A549 (cell line): ENCODE measurements around the gene CEBPB. TPM values are rescaled to one million over a fixed set of nuclear protein-coding genes. Genes with fewer than 3 reads are reported as not detected.

ENCODE experiments used
- ATAC-seq, 2 experiments: fragments of 200-7000 bp in 1 of 2; fragments of >200 bp in 1 of 2; cut with Nextera tagmentation in 1 of 2; cut with Tn5 transposase in 1 of 2; 3 replicates each; pipeline versions ENCODE4 v1.8.0 to v1.9.1; 2018 to 2020; ENCODE audit warnings: mild to moderate bottlenecking in 1 of 2, moderate library complexity in 1 of 2
- CTCF ChIA-PET: fragments of 300-600 bp; sonication (Branson Sonifier 250); formaldehyde crosslinking; extraction: SDS; loops from one replicate; lab custom pipeline; 2021; ENCODE audit warnings: antibody characterized with exemption, inconsistent platforms; lab: Yijun Ruan, JAX
- POLR2A ChIA-PET: fragments of 350-600 bp; formaldehyde crosslinking; extraction: SDS; loops from one replicate; lab custom pipeline; 2021; ENCODE audit warnings: antibody characterized with exemption, inconsistent platforms; lab: Yijun Ruan, JAX
- DNase-seq, 2 experiments: peaks; one replicate each; pipeline versions ENCODE4 v3.0.0 to v3.0.0-alpha.2; 2011 to 2016; ENCODE audit warnings: low read depth in 1 of 2, low spot score in 1 of 2
- FAIRE-seq: peaks from 2 replicates; lab custom pipeline; 2011; peaks lifted over from hg19 to GRCh38; lab: Jason Lieb, UNC
- H3K27ac ChIP-seq, 2 experiments: fragments of >200 bp; sonication (Bioruptor Twin); formaldehyde crosslinking; 3 replicates each; pipeline ENCODE4 v1.5.1; 2016 to 2017
- H3K4me1 ChIP-seq: fragments of >200 bp; sonication (Bioruptor Twin); formaldehyde crosslinking; 3 replicates; pipeline ENCODE4 v1.6.1; 2016
- H3K4me2 ChIP-seq: fragments of >200 bp; sonication (Bioruptor Twin); formaldehyde crosslinking; 3 replicates; pipeline ENCODE4 v1.6.1; 2016
- H3K4me3 ChIP-seq: fragments of >200 bp; sonication (Bioruptor Twin); formaldehyde crosslinking; 3 replicates; pipeline ENCODE4 v1.5.1; 2016
- H3K9me3 ChIP-seq: fragments of >200 bp; sonication (Bioruptor Twin); formaldehyde crosslinking; 3 replicates; pipeline ENCODE4 v1.6.1; 2016
- CBX8 ChIP-seq: fragments of 200-600 bp; sonication (generic); IDR thresholded peaks from 2 replicates; pipeline ENCODE4 v1.6.1; 2016
- CEBPB ChIP-seq, 2 experiments: fragments of >200 bp in 1 of 2; sonication (Bioruptor Twin) in 1 of 2; formaldehyde crosslinking in 1 of 2; IDR thresholded peaks; 2 replicates each; pipeline ENCODE4 v1.6.1; 2012 to 2016
- CHD2 ChIP-seq: fragments of 150-350 bp; IDR thresholded peaks from 2 replicates; pipeline ENCODE4 v1.6.1; 2014; ENCODE audit warnings: low read length; ENCODE audit not compliant: partially characterized antibody
- EHMT2 ChIP-seq: fragments of 200-600 bp; sonication (generic); IDR thresholded peaks from 2 replicates; pipeline ENCODE4 v1.6.1; 2016; ENCODE audit warnings: antibody characterized with exemption, low read depth, mild to moderate bottlenecking, moderate library complexity
- ELK1 ChIP-seq: fragments of 150-350 bp; IDR thresholded peaks from 2 replicates; pipeline ENCODE4 v1.6.1; 2014; ENCODE audit warnings: low read depth, mild to moderate bottlenecking, low read length
- EP300 ChIP-seq, 2 experiments: fragments of >200 bp; sonication (Bioruptor Twin); formaldehyde crosslinking; IDR thresholded peaks; 2 replicates in 1 of 2; 3 replicates in 1 of 2; pipeline ENCODE4 v1.6.1; 2016 to 2017
- ESRRA ChIP-seq: fragments of 150-350 bp; IDR thresholded peaks from 2 replicates; pipeline ENCODE4 v1.6.1; 2014; ENCODE audit warnings: mild to moderate bottlenecking, low read length, borderline replicate concordance
- FOSL2 ChIP-seq, 2 experiments: fragments of 450-650 bp in 1 of 2; fragments of >200 bp in 1 of 2; sonication (Bioruptor Twin) in 1 of 2; formaldehyde crosslinking; IDR thresholded peaks; 2 replicates each; pipeline versions ENCODE4 v1.5.0 to v1.6.1; 2016 to 2020; ENCODE audit warnings: mild to moderate bottlenecking in 1 of 2, moderate library complexity in 1 of 2
- HMGXB4 ChIP-seq: fragments of 250-450 bp; sonication (Bioruptor Pico); IDR thresholded peaks from 2 replicates; pipeline ENCODE4 v1.5.0; 2021; ENCODE audit warnings: mild to moderate bottlenecking, moderate library complexity, borderline replicate concordance
- HOXB13 ChIP-seq: fragments of 250-450 bp; sonication (Bioruptor Pico); IDR thresholded peaks from 2 replicates; pipeline ENCODE4 v1.5.0; 2020; ENCODE audit warnings: low read depth, mild to moderate bottlenecking, moderate library complexity
- HOXB5 ChIP-seq: fragments of 250-450 bp; sonication (Bioruptor Pico); IDR thresholded peaks from 2 replicates; pipeline ENCODE4 v1.5.0; 2020; ENCODE audit warnings: mild to moderate bottlenecking, moderate library complexity
- JUN ChIP-seq, 2 experiments: fragments of >200 bp; sonication (Bioruptor Twin); formaldehyde crosslinking; IDR thresholded peaks; 2 replicates in 1 of 2; 3 replicates in 1 of 2; pipeline ENCODE4 v1.6.1; 2016 to 2017
- JUNB ChIP-seq: fragments of >200 bp; sonication (Bioruptor Twin); formaldehyde crosslinking; IDR thresholded peaks from 2 replicates; pipeline ENCODE4 v1.6.1; 2016
- KDM5A ChIP-seq: fragments of 200-600 bp; sonication (generic); IDR thresholded peaks from 2 replicates; pipeline ENCODE4 v1.6.1; 2016; ENCODE audit warnings: antibody characterized with exemption, mild to moderate bottlenecking
- MAX ChIP-seq: IDR thresholded peaks from 2 replicates; pipeline ENCODE4 v1.6.1; 2012
- NR3C1 ChIP-seq: fragments of >200 bp; sonication (Bioruptor Twin); formaldehyde crosslinking; IDR thresholded peaks from 3 replicates; pipeline ENCODE4 v1.6.1; 2017
- PBX3 ChIP-seq: IDR thresholded peaks from 2 replicates; pipeline ENCODE4 v1.6.1; 2012
- RCOR1 ChIP-seq: fragments of 150-350 bp; IDR thresholded peaks from 2 replicates; pipeline ENCODE4 v1.6.1; 2014; ENCODE audit warnings: antibody characterized with exemption, low read length, low read depth
- REST ChIP-seq: fragments of 200-600 bp; sonication (generic); IDR thresholded peaks from 2 replicates; pipeline ENCODE4 v1.6.1; 2016; ENCODE audit warnings: antibody characterized with exemption, mild to moderate bottlenecking, moderate library complexity
- SMC3 ChIP-seq: fragments of >200 bp; sonication (Bioruptor Twin); formaldehyde crosslinking; IDR thresholded peaks from 3 replicates; pipeline ENCODE4 v1.6.1; 2018; ENCODE audit warnings: inconsistent platforms
- USF2 ChIP-seq: fragments of 450-650 bp; IDR thresholded peaks from 2 replicates; pipeline ENCODE4 v1.6.1; 2014; ENCODE audit warnings: antibody characterized with exemption
- ZC3H11A ChIP-seq: fragments of 450-650 bp; IDR thresholded peaks from 2 replicates; pipeline ENCODE4 v1.6.1; 2014; ENCODE audit warnings: antibody characterized with exemption, mild to moderate bottlenecking
- ZFP36 ChIP-seq: fragments of 450-650 bp; IDR thresholded peaks from 2 replicates; pipeline ENCODE4 v1.6.1; 2014; ENCODE audit warnings: borderline replicate concordance; ENCODE audit not compliant: partially characterized antibody
- ZNF302 ChIP-seq: fragments of 250-450 bp; sonication (Bioruptor Pico); IDR thresholded peaks from 2 replicates; pipeline ENCODE4 v1.9.0; 2021; ENCODE audit warnings: inconsistent platforms, mild to moderate bottlenecking, moderate library complexity
- WGBS: methylation state at CpG from one replicate; pipeline ENCODE4 v1.1.6; 2017; ENCODE audit errors: missing lambda C conversion rate; 5-methylcytosine and 5-hydroxymethylcytosine counted together
- polyA plus RNA-seq, 4 experiments: library from polyadenylated mRNA; depleted of rRNA in 3 of 4; stranded (reverse); fragments of >200 nt; fragmentation: RNase III in 1 of 4; extraction: RNeasy Plus Mini Kit Qiagen cat#74134 plus additional on column Dnase treatment in 1 of 4; gene quantifications; 2 replicates in 3 of 4; 3 replicates in 1 of 4; pipeline ENCODE4 v1.2.3, GENCODE V29; 2011 to 2017

CEBPB gene
- polyA plus RNA-seq, 2 of the 4 experiments (the other 2 are of a cell fraction): 45.4 to 74.0 TPM

GRCh38 chr20:50231854-50232253 lies 41.2 kb downstream of the CEBPB start:
- Histone ChIP-seq H3K4me3 (no peak overlapping the region), H3K4me1 (peaks cover 3% of the 10 kb centered on the region), H3K27ac (no peak overlapping the region), H3K4me2 (no peak overlapping the region), H3K9me3 (no peaks in the 10 kb centered on the region)
- no peak for ATAC-seq
- WGBS: 87% methylated on average over 6 of the region's 6 CpGs
- TF ChIP-seq SMC3: no peak
- TF ChIP-seq ZFP36: no peak
- TF ChIP-seq ZNF302 (CRISPR knock-in tag): no peak
- TF ChIP-seq FOSL2 (IDR thresholded peaks at IDR 0.05): no peak
- TF ChIP-seq FOSL2 (CRISPR knock-in tag; IDR thresholded peaks at IDR 0.05): no peak
- no peak for TF ChIP-seq CEBPB (IDR thresholded peaks at IDR 0.05)
- TF ChIP-seq JUN (IDR thresholded peaks at IDR 0.05): no peak
- no peak for TF ChIP-seq HOXB5 (CRISPR knock-in tag)
- TF ChIP-seq REST: no peak
- TF ChIP-seq NR3C1: no peak
- TF ChIP-seq JUNB: no peak
- no peak for TF ChIP-seq HOXB13
- no peak for TF ChIP-seq PBX3
- TF ChIP-seq ESRRA: no peak
- TF ChIP-seq CHD2: no peak
- no peak for TF ChIP-seq EHMT2
- TF ChIP-seq CBX8: no peak
- no peak for TF ChIP-seq KDM5A
- no peak for TF ChIP-seq EP300 (IDR thresholded peaks at IDR 0.05)
- no peak for TF ChIP-seq HMGXB4
- no peak for TF ChIP-seq MAX
- CTCF ChIA-PET: interaction anchor here (0.7 to 2.1 kb wide), 7 partner anchors 10 to 358 kb away, joined by 3 to 7 read pairs (median 4); no protein-coding TSS in a partner anchor
- FAIRE-seq: no peak
- no peak for DNase-seq
- POLR2A ChIA-PET: no interaction called here

GRCh38 chr20:50232651-50233324 lies 42.2 kb downstream of the CEBPB start:
- FAIRE-seq (no peak), DNase-seq (no peak), ATAC-seq (no peak)
- ChIA-PET CTCF (interaction anchor here (0.7 to 1.6 kb wide), 5 partner anchors 8 to 357 kb away, joined by 3 read pairs; no protein-coding TSS in a partner anchor), POLR2A (no interaction called here)
- Histone ChIP-seq H3K4me1 (no peaks in the 10 kb centered on the region), H3K27ac (peak overlapping the region in 1 of 2 experiments; percentile 43; a peak in 2 of 6 replicates), H3K9me3 (no peaks in the 10 kb centered on the region), H3K4me3 (no peak overlapping the region), H3K4me2 (no peak overlapping the region)
- 75% methylated on average over 7 of the region's 7 CpGs for WGBS
- TF ChIP-seq USF2 (no peak), ZC3H11A (no peak), ELK1 (no peak), RCOR1 (no peak)
